A549 (cell line): Measurements from ENCODE around the gene FGF14.

Experiments used
- EHMT2 ChIP-seq: fragments of 200-600 bp; sonication (generic); IDR thresholded peaks from 2 replicates; pipeline ENCODE4 v1.6.1; 2016; ENCODE audit warnings: antibody characterized with exemption, low read depth, mild to moderate bottlenecking, moderate library complexity
- EP300 ChIP-seq, 2 experiments: fragments of >200 bp; sonication (Bioruptor Twin); formaldehyde crosslinking; IDR thresholded peaks; 2 replicates in 1 of 2; 3 replicates in 1 of 2; pipeline ENCODE4 v1.6.1; 2016 to 2017
- ESRRA ChIP-seq: fragments of 150-350 bp; IDR thresholded peaks from 2 replicates; pipeline ENCODE4 v1.6.1; 2014; ENCODE audit warnings: mild to moderate bottlenecking, low read length, borderline replicate concordance
- GATA3 ChIP-seq: IDR thresholded peaks from 2 replicates; pipeline ENCODE4 v1.6.1; 2012; ENCODE audit warnings: borderline replicate concordance
- HDAC2 ChIP-seq: fragments of 200-600 bp; sonication (generic); IDR thresholded peaks from 2 replicates; pipeline ENCODE4 v1.6.1; 2016
- JUNB ChIP-seq: fragments of >200 bp; sonication (Bioruptor Twin); formaldehyde crosslinking; IDR thresholded peaks from 2 replicates; pipeline ENCODE4 v1.6.1; 2016
- NPAS2 ChIP-seq: fragments of 250-450 bp; sonication (Bioruptor Pico); IDR thresholded peaks from 2 replicates; pipeline ENCODE4 v1.8.0; 2022; ENCODE audit warnings: mild to moderate bottlenecking, moderate library complexity, borderline replicate concordance
- POLR2A ChIP-seq: IDR thresholded peaks from 2 replicates; pipeline ENCODE4 v1.6.1; 2012; ENCODE audit warnings: mild to moderate bottlenecking, low read length
- RNF2 ChIP-seq: fragments of 200-600 bp; sonication (generic); IDR thresholded peaks from 2 replicates; pipeline ENCODE4 v1.6.1; 2016; ENCODE audit warnings: low read depth, mild to moderate bottlenecking, antibody characterized with exemption, moderate library complexity, borderline replicate concordance
- SMC3 ChIP-seq: fragments of >200 bp; sonication (Bioruptor Twin); formaldehyde crosslinking; IDR thresholded peaks from 3 replicates; pipeline ENCODE4 v1.6.1; 2018; ENCODE audit warnings: inconsistent platforms
- ZC3H11A ChIP-seq: fragments of 450-650 bp; IDR thresholded peaks from 2 replicates; pipeline ENCODE4 v1.6.1; 2014; ENCODE audit warnings: antibody characterized with exemption, mild to moderate bottlenecking
- ZFP36 ChIP-seq: fragments of 450-650 bp; IDR thresholded peaks from 2 replicates; pipeline ENCODE4 v1.6.1; 2014; ENCODE audit warnings: borderline replicate concordance; ENCODE audit not compliant: partially characterized antibody
- TF ChIP-seq, protein P1 (sequence below): fragments of >200 bp; sonication (Bioruptor Twin); formaldehyde crosslinking; IDR thresholded peaks from 3 replicates; pipeline ENCODE4 v1.5.1; 2016
- TF ChIP-seq, protein P2 (sequence below): fragments of 200-600 bp; sonication (generic); IDR thresholded peaks from 2 replicates; pipeline ENCODE4 v1.6.1; 2016; ENCODE audit warnings: antibody characterized with exemption, mild to moderate bottlenecking, moderate library complexity

DNA sequence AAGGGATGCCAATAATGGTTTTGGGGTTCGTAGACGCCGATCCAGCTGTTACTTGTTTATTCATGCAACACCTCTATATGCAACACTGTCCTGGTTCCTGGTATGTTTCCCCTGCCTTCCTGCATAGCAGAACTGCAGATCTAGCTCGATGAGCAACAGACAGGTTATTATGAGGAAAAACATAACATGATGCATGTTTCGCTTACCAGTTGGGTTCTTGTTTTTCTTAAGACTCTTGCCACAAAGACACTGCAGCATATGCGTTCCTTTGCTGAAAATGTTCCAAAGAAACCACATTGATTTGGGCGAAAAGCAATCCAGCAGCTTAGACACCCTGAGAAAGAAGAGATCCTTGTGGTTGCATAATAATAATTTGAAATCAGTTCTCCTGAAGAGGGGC, 583 bp downstream of the FGF14 start:
- TF ChIP-seq ZC3H11A (no peak), POLR2A (no peak), ZFP36 (no peak), EP300 (IDR thresholded peaks at IDR 0.05) (no peak), JUNB (no peak), EHMT2 (no peak), SMC3 (no peak), ESRRA (no peak), RNF2 (no peak), HDAC2 (no peak), GATA3 (no peak), NPAS2 (CRISPR knock-in tag) (no peak)
- TF ChIP-seq, protein P1, sequence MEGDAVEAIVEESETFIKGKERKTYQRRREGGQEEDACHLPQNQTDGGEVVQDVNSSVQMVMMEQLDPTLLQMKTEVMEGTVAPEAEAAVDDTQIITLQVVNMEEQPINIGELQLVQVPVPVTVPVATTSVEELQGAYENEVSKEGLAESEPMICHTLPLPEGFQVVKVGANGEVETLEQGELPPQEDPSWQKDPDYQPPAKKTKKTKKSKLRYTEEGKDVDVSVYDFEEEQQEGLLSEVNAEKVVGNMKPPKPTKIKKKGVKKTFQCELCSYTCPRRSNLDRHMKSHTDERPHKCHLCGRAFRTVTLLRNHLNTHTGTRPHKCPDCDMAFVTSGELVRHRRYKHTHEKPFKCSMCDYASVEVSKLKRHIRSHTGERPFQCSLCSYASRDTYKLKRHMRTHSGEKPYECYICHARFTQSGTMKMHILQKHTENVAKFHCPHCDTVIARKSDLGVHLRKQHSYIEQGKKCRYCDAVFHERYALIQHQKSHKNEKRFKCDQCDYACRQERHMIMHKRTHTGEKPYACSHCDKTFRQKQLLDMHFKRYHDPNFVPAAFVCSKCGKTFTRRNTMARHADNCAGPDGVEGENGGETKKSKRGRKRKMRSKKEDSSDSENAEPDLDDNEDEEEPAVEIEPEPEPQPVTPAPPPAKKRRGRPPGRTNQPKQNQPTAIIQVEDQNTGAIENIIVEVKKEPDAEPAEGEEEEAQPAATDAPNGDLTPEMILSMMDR = no peak
- TF ChIP-seq, protein P2, sequence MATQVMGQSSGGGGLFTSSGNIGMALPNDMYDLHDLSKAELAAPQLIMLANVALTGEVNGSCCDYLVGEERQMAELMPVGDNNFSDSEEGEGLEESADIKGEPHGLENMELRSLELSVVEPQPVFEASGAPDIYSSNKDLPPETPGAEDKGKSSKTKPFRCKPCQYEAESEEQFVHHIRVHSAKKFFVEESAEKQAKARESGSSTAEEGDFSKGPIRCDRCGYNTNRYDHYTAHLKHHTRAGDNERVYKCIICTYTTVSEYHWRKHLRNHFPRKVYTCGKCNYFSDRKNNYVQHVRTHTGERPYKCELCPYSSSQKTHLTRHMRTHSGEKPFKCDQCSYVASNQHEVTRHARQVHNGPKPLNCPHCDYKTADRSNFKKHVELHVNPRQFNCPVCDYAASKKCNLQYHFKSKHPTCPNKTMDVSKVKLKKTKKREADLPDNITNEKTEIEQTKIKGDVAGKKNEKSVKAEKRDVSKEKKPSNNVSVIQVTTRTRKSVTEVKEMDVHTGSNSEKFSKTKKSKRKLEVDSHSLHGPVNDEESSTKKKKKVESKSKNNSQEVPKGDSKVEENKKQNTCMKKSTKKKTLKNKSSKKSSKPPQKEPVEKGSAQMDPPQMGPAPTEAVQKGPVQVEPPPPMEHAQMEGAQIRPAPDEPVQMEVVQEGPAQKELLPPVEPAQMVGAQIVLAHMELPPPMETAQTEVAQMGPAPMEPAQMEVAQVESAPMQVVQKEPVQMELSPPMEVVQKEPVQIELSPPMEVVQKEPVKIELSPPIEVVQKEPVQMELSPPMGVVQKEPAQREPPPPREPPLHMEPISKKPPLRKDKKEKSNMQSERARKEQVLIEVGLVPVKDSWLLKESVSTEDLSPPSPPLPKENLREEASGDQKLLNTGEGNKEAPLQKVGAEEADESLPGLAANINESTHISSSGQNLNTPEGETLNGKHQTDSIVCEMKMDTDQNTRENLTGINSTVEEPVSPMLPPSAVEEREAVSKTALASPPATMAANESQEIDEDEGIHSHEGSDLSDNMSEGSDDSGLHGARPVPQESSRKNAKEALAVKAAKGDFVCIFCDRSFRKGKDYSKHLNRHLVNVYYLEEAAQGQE = no peak
